Coronary artery (tissue), 2 donors: ENCODE data around the gene PPFIA2.
A peak's percentile ranks its signal among the peaks of the same experiment; 100 is the strongest.

Experiments used
- DNase-seq: peaks from one replicate; pipeline ENCODE4 v3.0.0-alpha.2; 2017; ENCODE audit warnings: low spot score
- H3K27ac ChIP-seq, 2 donors: fragments of 200-600 bp; sonication (generic); one replicate each; pipeline ENCODE4 v1.5.1; 2016 to 2019
- H3K4me3 ChIP-seq: fragments of 200-600 bp; sonication (generic); 2 replicates; pipeline ENCODE4 v1.5.1; 2016; ENCODE audit warnings: mild to moderate bottlenecking, moderate library complexity
- TF ChIP-seq, protein P1 (sequence below): fragments of 200-600 bp; sonication (generic); IDR thresholded peaks from one replicate; pipeline ENCODE4 v1.5.1; 2019; ENCODE audit warnings: antibody characterized with exemption

The PPFIA2 gene

DNA sequence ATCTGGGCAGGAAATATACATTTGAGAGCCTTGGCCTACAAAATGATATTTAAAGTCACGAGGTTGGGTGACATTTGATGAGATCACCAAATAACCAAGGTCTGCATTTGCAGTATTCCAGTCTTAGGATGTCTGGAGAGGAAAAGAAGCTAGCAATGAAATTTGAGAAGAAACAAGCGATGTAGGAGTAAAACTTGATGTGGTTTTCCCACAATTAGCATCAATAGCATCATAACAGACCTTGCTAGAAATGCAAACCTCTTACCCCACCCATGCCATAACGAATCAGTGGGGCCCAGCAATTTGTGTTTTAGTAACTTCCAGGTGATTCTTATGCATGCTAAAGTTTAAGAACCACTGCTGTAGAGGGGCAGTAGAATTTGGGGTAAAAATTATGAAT, 219.9 kb downstream of the PPFIA2 start:
- DNase-seq = no peak
- TF ChIP-seq, protein P1, sequence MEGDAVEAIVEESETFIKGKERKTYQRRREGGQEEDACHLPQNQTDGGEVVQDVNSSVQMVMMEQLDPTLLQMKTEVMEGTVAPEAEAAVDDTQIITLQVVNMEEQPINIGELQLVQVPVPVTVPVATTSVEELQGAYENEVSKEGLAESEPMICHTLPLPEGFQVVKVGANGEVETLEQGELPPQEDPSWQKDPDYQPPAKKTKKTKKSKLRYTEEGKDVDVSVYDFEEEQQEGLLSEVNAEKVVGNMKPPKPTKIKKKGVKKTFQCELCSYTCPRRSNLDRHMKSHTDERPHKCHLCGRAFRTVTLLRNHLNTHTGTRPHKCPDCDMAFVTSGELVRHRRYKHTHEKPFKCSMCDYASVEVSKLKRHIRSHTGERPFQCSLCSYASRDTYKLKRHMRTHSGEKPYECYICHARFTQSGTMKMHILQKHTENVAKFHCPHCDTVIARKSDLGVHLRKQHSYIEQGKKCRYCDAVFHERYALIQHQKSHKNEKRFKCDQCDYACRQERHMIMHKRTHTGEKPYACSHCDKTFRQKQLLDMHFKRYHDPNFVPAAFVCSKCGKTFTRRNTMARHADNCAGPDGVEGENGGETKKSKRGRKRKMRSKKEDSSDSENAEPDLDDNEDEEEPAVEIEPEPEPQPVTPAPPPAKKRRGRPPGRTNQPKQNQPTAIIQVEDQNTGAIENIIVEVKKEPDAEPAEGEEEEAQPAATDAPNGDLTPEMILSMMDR = no peak

DNA sequence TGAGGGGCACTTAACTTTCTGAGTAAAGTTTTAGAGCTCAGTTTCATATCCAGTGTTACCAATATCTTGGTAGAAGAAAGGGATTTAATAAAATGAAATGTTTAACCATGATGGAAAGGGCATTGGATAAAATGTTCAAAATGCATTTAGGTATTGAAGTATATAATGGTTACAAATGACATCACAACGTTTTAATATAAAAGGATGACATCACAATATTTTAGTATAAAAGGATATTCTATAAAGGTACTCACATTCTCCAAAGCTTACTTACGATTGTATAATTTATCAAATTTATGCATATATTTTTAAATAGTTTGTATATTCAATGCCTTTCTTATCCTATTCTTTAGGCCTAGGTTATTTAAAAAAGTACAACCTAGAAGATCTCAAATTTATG, 226.1 kb downstream of the PPFIA2 start:
- TF ChIP-seq, protein P1 = no peak
- no peak overlapping the region for H3K4me3 ChIP-seq
- no peak for DNase-seq
- no peak overlapping the region for H3K27ac ChIP-seq

More for the DNA sequence above, 219.9 kb downstream of the PPFIA2 start:
- no peak overlapping the region for H3K27ac ChIP-seq
- no peak overlapping the region for H3K4me3 ChIP-seq

DNA sequence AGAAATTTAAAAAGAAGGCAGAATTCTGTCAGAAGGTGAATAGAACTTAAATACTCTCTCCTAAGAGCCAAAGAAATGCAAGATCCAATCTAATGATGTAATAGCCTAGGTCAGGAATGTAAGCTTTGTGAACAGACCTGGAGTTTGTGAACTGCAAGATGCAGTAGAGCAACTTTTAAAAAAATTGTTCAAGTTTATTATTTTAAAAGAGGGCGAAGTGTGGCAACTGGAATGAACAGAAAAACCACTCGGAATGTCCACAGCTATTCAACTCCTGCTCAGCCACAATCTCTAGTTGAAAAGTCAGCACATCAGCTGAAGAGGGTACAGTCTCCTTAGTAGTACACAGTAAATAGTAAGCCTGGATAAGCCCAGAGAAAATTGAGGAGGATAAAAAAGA, 228.8 kb downstream of the PPFIA2 start:
- no peak overlapping the region for H3K4me3 ChIP-seq
- no peak for DNase-seq
- no peak overlapping the region for H3K27ac ChIP-seq
- TF ChIP-seq, protein P1 = no peak

DNA sequence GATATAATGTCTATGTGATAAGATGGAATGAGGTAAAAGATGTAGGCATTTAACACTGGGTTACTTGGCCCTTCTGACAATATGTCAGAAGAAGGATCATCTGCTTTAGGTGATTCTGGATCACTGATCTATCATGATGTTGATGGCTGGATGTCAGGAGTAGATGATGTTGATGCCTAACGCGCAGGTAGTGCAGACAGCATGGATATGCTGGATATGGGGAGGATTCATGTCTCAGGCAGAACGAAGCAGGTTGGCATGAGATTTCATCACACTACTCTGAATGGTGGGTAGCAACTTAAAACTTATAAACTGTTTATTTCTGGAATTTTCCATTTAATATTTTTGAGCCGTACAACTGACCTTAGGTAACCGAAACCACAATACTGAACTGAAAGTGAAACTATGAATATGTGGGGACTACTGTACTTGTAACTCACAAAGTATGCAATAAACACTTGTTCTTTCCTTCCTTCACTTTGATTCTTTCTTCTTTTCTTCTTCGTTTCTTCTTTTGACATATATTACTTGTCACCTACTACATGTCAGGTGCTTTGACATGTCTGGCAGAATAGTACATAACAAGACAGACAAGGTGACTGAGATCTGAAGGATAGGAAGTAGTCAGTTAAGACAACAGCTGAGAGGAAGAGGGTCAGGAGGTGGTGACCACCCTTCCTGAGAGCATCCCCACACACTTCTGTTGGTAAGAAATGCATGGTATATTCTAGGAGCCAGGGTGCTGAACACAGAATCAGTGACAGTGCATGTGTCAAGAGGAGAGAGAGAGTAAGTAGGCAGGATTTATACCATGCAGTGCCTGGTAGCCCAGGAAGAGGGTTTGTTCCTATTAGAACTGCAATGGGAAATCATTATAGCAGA, 238.8 kb downstream of the PPFIA2 start:
- Histone ChIP-seq H3K4me3 (peak overlapping the region; percentile 46), H3K27ac (no peak overlapping the region)
- TF ChIP-seq, protein P1 = no peak
- no peak for DNase-seq

DNA sequence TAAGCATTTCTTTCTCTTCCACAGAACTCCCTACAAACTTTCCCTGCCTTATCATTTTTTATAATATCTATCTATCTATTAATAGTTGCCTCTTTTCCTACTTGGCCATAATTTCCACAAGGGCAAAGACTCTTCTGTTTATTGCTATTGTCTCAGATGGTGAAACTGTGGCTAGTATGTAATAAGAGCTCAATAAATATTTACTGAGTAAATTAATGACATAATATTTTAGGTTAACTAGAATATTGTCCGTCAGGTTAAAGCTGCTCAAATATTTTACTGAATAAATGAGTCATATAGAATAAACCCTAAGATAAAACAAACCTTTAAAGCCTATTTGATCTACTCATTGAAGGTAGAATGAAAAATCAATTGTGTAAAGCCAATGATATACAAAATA, 240.5 kb downstream of the PPFIA2 start:
- DNase-seq = no peak
- no peak overlapping the region for H3K4me3 ChIP-seq
- TF ChIP-seq, protein P1 = no peak

DNA sequence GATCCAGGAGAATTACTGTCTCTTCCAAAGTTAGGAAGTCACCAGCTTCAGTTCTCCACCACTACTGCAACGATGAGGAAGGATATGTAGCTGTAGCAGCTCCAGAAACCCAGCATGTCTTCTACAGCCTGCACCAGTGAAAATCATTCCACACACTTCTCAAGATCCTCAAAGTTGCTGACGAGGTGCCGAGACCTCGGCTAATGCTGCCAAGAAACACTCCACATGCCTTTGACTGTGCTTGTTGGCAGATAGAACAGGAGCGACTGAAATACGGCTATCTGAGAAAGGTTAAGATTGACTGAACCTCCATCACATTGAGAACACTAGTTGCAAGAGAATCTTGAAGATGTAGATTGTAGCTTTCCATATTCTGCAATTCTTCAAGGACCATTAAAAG, 241.9 kb downstream of the PPFIA2 start:
- no peak overlapping the region for H3K27ac ChIP-seq
- no peak overlapping the region for H3K4me3 ChIP-seq
- no peak for DNase-seq

More for the DNA sequence above, 240.5 kb downstream of the PPFIA2 start:
- H3K27ac ChIP-seq = no peak overlapping the region

More for the DNA sequence above, 241.9 kb downstream of the PPFIA2 start:
- TF ChIP-seq, protein P1 = no peak
